Endothelial cell of umbilical vein (primary cell): ENCODE measurements around the gene CAMTA1. TPM values are rescaled to one million over a fixed set of nuclear protein-coding genes. Genes with fewer than 3 reads are reported as not detected.

Experiments used
- BruUV-seq: library from RNA; stranded (reverse); fragments of 400-500 nt; replicated peaks from 2 replicates; lab custom pipeline; 2021; lab: Mats Ljungman, UMichigan
- CTCF ChIA-PET: fragments of 300-600, 350-600 bp; sonication (Branson Sonifier 250); formaldehyde crosslinking; loops from one replicate; lab custom pipeline; 2021; ENCODE audit warnings: antibody characterized with exemption, inconsistent platforms; lab: Charles Lee
- POLR2A ChIA-PET: fragments of 300-600, 350-600 bp; sonication (Branson Sonifier 250); formaldehyde crosslinking; loops from one replicate; lab custom pipeline; 2021; ENCODE audit warnings: antibody characterized with exemption, inconsistent platforms; lab: Charles Lee
- DNase-seq: peaks from one replicate; pipeline ENCODE4 v3.0.0-alpha.2; 2011; ENCODE audit warnings: low read depth, low spot score
- FAIRE-seq: peaks from 2 replicates; lab custom pipeline; 2011; peaks lifted over from hg19 to GRCh38; lab: Jason Lieb, UNC
- H2AFZ ChIP-seq: 2 replicates; pipeline ENCODE4 v1.6.0; 2012; ENCODE audit warnings: low read depth, low read length, control low read depth, inconsistent platforms
- H3K27ac ChIP-seq: 2 replicates; pipeline ENCODE4 v1.5.1; 2011; ENCODE audit warnings: low read depth, mild to moderate bottlenecking, control low read depth, low read length, moderate library complexity; ENCODE audit not compliant: insufficient read depth
- H3K27me3 ChIP-seq, 2 experiments: 2 replicates each; pipeline versions ENCODE4 v1.6.0 to v1.6.1; 2011; ENCODE audit warnings: low read length in 2 of 2, mixed read lengths in 1 of 2; ENCODE audit not compliant: control insufficient read depth in 2 of 2, insufficient read depth in 2 of 2
- H3K36me3 ChIP-seq, 2 experiments: 2 replicates in 1 of 2; 3 replicates in 1 of 2; pipeline ENCODE4 v1.5.1; 2011; ENCODE audit warnings: low read length in 2 of 2, mild to moderate bottlenecking in 1 of 2, moderate library complexity in 1 of 2; ENCODE audit not compliant: control insufficient read depth in 2 of 2, insufficient read depth in 2 of 2; ENCODE audit errors: extremely low read depth in 1 of 2
- H3K4me1 ChIP-seq: 3 replicates; pipeline ENCODE4 v1.5.1; 2011; ENCODE audit warnings: mild to moderate bottlenecking, low read length; ENCODE audit not compliant: control insufficient read depth, insufficient read depth; ENCODE audit errors: extremely low read depth
- H3K4me2 ChIP-seq: 2 replicates; pipeline ENCODE4 v1.6.1; 2011; ENCODE audit warnings: low read length, control low read depth, mixed read lengths; ENCODE audit not compliant: insufficient read depth
- H3K4me3 ChIP-seq, 3 experiments: fragments of 200-600 bp in 1 of 3; sonication (generic), shearing (Covaris generic) in 1 of 3; replicated peaks in 1 of 3; 2 replicates each; pipeline ENCODE4 v1.5.1; 2011 to 2016; ENCODE audit warnings: control low read depth in 3 of 3, low read length in 3 of 3, mild to moderate bottlenecking in 2 of 3, inconsistent platforms in 1 of 3, low read depth in 1 of 3, moderate library complexity in 1 of 3; ENCODE audit not compliant: insufficient read depth in 1 of 3
- H3K79me2 ChIP-seq: 2 replicates; pipeline ENCODE4 v1.6.0; 2012; ENCODE audit warnings: low read length, inconsistent platforms; ENCODE audit not compliant: control insufficient read depth, insufficient read depth
- H3K9ac ChIP-seq: replicated peaks from 2 replicates; pipeline ENCODE3; 2011; ENCODE audit warnings: low read length, control low read depth; ENCODE audit not compliant: insufficient read depth; ENCODE audit errors: extremely low read depth
- H3K9me1 ChIP-seq: replicated peaks from 3 replicates; pipeline ENCODE4 v1.6.0; 2011; ENCODE audit warnings: mild to moderate bottlenecking, low read length; ENCODE audit not compliant: control insufficient read depth, insufficient read depth; ENCODE audit errors: extremely low read depth
- H3K9me3 ChIP-seq: replicated peaks from 2 replicates; pipeline ENCODE4 v1.5.1; 2012; ENCODE audit warnings: low read length, inconsistent platforms; ENCODE audit not compliant: control insufficient read depth, insufficient read depth
- H4K20me1 ChIP-seq: replicated peaks from 2 replicates; pipeline ENCODE3; 2011; ENCODE audit warnings: mild to moderate bottlenecking, low read length; ENCODE audit not compliant: control insufficient read depth, insufficient read depth; ENCODE audit errors: extremely low read depth
- EZH2 ChIP-seq: IDR thresholded peaks from 2 replicates; pipeline ENCODE4 v1.6.1; 2012; ENCODE audit warnings: borderline replicate concordance, low read depth, mild to moderate bottlenecking, moderate library complexity, low read length, inconsistent platforms; ENCODE audit not compliant: severe bottlenecking
- GATA2 ChIP-seq: IDR thresholded peaks from 2 replicates; pipeline ENCODE4 v1.7.0; 2011; ENCODE audit warnings: low read depth, mild to moderate bottlenecking, moderate library complexity, mixed read lengths, low read length; ENCODE audit not compliant: insufficient read length, insufficient read depth
- JUN ChIP-seq: IDR thresholded peaks from 2 replicates; pipeline ENCODE4 v1.6.1; 2011; ENCODE audit warnings: borderline replicate concordance, low read depth; ENCODE audit not compliant: insufficient read length, insufficient read depth
- MYC ChIP-seq: IDR thresholded peaks from one replicate; pipeline ENCODE4 v1.6.1; 2011; ENCODE audit warnings: mild to moderate bottlenecking, low read depth, low read length
- dilution Hi-C: fragments of 300-500 bp; cut with MboI; formaldehyde crosslinking; loops from one replicate; pipeline ENCODE4 v1.15.0; 2019; ENCODE audit warnings: low sequenced_read_pairs; ENCODE audit not compliant: extremely low pct_ligation_motif_present
- intact Hi-C: fragments of 100-400 bp; cut with micrococcal nuclease; formaldehyde crosslinking; loops from one replicate; pipeline ENCODE4 v1.10.0; 2022
- polyA plus RNA-seq, 4 experiments: library from polyadenylated mRNA; depleted of rRNA in 3 of 4; stranded (reverse) in 3 of 4; unstranded in 1 of 4; fragments of >200 nt; gene quantifications; 2 replicates each; pipeline versions ENCODE4 v1.2.1 to v1.2.3, GENCODE V29; 2011 to 2012; ENCODE audit warnings: missing spikeins in 1 of 4
- total RNA-seq: library from RNA; stranded (reverse); gene quantifications from 2 replicates; pipeline ENCODE4 v1.2.3, GENCODE V29; 2021
- TF ChIP-seq, protein P1 (sequence below), 2 donors: IDR thresholded peaks; 1 replicate in 1 of 2; 2 replicates in 1 of 2; pipeline ENCODE4 v1.5.1; 2011; ENCODE audit warnings: low read length in 2 of 2, mild to moderate bottlenecking in 2 of 2, moderate library complexity in 2 of 2, control low read depth in 1 of 2, inconsistent platforms in 1 of 2, low read depth in 1 of 2; ENCODE audit not compliant: insufficient read depth in 1 of 2; ENCODE audit errors: extremely low read depth in 1 of 2

Gene CAMTA1
- total and polyA plus RNA-seq, 2 donors (not counting 3 experiments of a cell fraction or from before 2014, with no cell fraction given), result 50.8 to 92.7 TPM

- TF ChIP-seq, protein P1, sequence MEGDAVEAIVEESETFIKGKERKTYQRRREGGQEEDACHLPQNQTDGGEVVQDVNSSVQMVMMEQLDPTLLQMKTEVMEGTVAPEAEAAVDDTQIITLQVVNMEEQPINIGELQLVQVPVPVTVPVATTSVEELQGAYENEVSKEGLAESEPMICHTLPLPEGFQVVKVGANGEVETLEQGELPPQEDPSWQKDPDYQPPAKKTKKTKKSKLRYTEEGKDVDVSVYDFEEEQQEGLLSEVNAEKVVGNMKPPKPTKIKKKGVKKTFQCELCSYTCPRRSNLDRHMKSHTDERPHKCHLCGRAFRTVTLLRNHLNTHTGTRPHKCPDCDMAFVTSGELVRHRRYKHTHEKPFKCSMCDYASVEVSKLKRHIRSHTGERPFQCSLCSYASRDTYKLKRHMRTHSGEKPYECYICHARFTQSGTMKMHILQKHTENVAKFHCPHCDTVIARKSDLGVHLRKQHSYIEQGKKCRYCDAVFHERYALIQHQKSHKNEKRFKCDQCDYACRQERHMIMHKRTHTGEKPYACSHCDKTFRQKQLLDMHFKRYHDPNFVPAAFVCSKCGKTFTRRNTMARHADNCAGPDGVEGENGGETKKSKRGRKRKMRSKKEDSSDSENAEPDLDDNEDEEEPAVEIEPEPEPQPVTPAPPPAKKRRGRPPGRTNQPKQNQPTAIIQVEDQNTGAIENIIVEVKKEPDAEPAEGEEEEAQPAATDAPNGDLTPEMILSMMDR (IDR thresholded peaks at IDR 0.05; ENCODE audit: extremely low read depth in 1 of 2, insufficient read depth in 1 of 2, low read depth in 1 of 2, low read length in 2 of 2), result no peak
- TF ChIP-seq JUN (no peak), EZH2 (no peak), MYC (no peak), GATA2 (no peak)
- no peak overlapping the region for H3K4me3 ChIP-seq
- no peak for DNase-seq
- no peaks in the 10 kb centered on the region for H4K20me1 ChIP-seq
- no peaks in the 10 kb centered on the region for H3K27me3 ChIP-seq
- intact Hi-C loops (loop anchor here (5.0 kb wide), 1 partner anchor 325 kb away; no protein-coding TSS in a partner anchor), dilution Hi-C loops (no loop called here)
- no peaks in the 10 kb centered on the region for H3K4me1 ChIP-seq
- no peaks in the 10 kb centered on the region for H3K9me3 ChIP-seq
- H3K36me3 ChIP-seq, result no peaks in the 10 kb centered on the region
- POLR2A ChIA-PET, result interaction anchor here (0.7 kb wide), 1 partner anchor 107 kb away, joined by 3 read pairs; no protein-coding TSS in a partner anchor
- no peak overlapping the region for H2AFZ ChIP-seq
- no peak overlapping the region for H3K4me2 ChIP-seq
- H3K9ac ChIP-seq, result no peak overlapping the region
- FAIRE-seq, result no peak
- H3K27ac ChIP-seq, result no peak overlapping the region
- H3K9me1 ChIP-seq, result no peaks in the 10 kb centered on the region
- H3K79me2 ChIP-seq, result no peaks in the 10 kb centered on the region
- BruUV-seq, result no TSS peak
- CTCF ChIA-PET, result interaction anchor here (0.7 to 5.2 kb wide), 12 partner anchors 12 to 191 kb away, joined by 3 to 71 read pairs (median 4); partner anchors contain the start of gene DNAJC11
Observed at GRCh38 chr1:6891781-6892579, 106.7 kb downstream of the CAMTA1 start.
